IMR-90 (cell line): ENCODE measurements around the gene MGAT4C. TPM values are rescaled to one million over a fixed set of nuclear protein-coding genes. Genes with fewer than 3 reads are reported as not detected.

Source experiments
- ATAC-seq: fragments of 200-7000 bp; cut with Tn5 transposase; 2 replicates; pipeline ENCODE4 v1.9.1; 2020; ENCODE audit warnings: low read depth, mild to moderate bottlenecking, moderate library complexity
- BruUV-seq: library from RNA; stranded (reverse); fragments of 400-500 nt; replicated peaks from 2 replicates; lab custom pipeline; 2021; lab: Mats Ljungman, UMichigan
- CTCF ChIA-PET: fragments of 300-600 bp; formaldehyde crosslinking; extraction: SDS; loops from one replicate; lab custom pipeline; 2021; ENCODE audit warnings: antibody characterized with exemption; lab: Yijun Ruan, JAX
- POLR2A ChIA-PET: fragments of 300-600 bp; sonication (Branson Sonifier 250); formaldehyde crosslinking; loops from one replicate; lab custom pipeline; 2022; ENCODE audit warnings: antibody characterized with exemption; ENCODE audit not compliant: unreplicated experiment; lab: Charles Lee
- DNase-seq: peaks from one replicate; pipeline ENCODE4 v3.0.0; 2013
- H2AFZ ChIP-seq: replicated peaks from 2 replicates; pipeline ENCODE3; 2013; ENCODE audit warnings: low read length, mild to moderate bottlenecking; ENCODE audit not compliant: poor library complexity
- H2AK5ac ChIP-seq: 2 replicates; pipeline ENCODE4 v1.6.1; 2013; ENCODE audit warnings: low read depth, low read length, inconsistent platforms
- H2AK9ac ChIP-seq: replicated peaks from 2 replicates; pipeline ENCODE3; 2013; ENCODE audit warnings: mild to moderate bottlenecking, low read depth, low read length, moderate library complexity; ENCODE audit not compliant: poor library complexity
- H2BK120ac ChIP-seq: 2 replicates; pipeline ENCODE4 v1.6.1; 2013; ENCODE audit warnings: low read depth, low read length, inconsistent platforms
- H2BK15ac ChIP-seq: 3 replicates; pipeline ENCODE4 v1.6.1; 2013; ENCODE audit warnings: low read depth, low read length, inconsistent platforms
- H2BK20ac ChIP-seq: 2 replicates; pipeline ENCODE4 v1.6.1; 2013; ENCODE audit warnings: low read depth, mild to moderate bottlenecking, inconsistent platforms, low read length, moderate library complexity
- H2BK5ac ChIP-seq: 2 replicates; pipeline ENCODE4 v1.6.1; 2013; ENCODE audit warnings: mild to moderate bottlenecking, low read depth, low read length, inconsistent platforms; ENCODE audit not compliant: poor library complexity, severe bottlenecking
- H3K14ac ChIP-seq: replicated peaks from 2 replicates; pipeline ENCODE4 v1.6.1; 2013; ENCODE audit warnings: low read depth, low read length, inconsistent platforms
- H3K18ac ChIP-seq: 2 replicates; pipeline ENCODE4 v1.6.1; 2013; ENCODE audit warnings: low read depth, low read length, control low read depth
- H3K23ac ChIP-seq: 2 replicates; pipeline ENCODE4 v1.6.1; 2013; ENCODE audit warnings: low read depth, low read length, inconsistent platforms
- H3K27ac ChIP-seq: 2 replicates; pipeline ENCODE4 v1.5.1; 2013; ENCODE audit warnings: mild to moderate bottlenecking, control low read depth, low read length; ENCODE audit not compliant: insufficient read depth
- H3K27me3 ChIP-seq: 2 replicates; pipeline ENCODE4 v1.6.1; 2013; ENCODE audit warnings: low read length; ENCODE audit not compliant: control insufficient read depth, insufficient read depth
- H3K36me3 ChIP-seq: 2 replicates; pipeline ENCODE4 v1.6.1; 2013; ENCODE audit warnings: low read length, mixed read lengths; ENCODE audit not compliant: control insufficient read depth, insufficient read depth
- H3K4ac ChIP-seq: 2 replicates; pipeline ENCODE4 v1.6.1; 2013; ENCODE audit warnings: low read depth, low read length, inconsistent platforms
- H3K4me1 ChIP-seq: 2 replicates; pipeline ENCODE4 v1.6.1; 2013; ENCODE audit warnings: low read length, mixed read lengths; ENCODE audit not compliant: control insufficient read depth, insufficient read depth
- H3K4me2 ChIP-seq: 2 replicates; pipeline ENCODE4 v1.6.1; 2013; ENCODE audit warnings: low read depth, mild to moderate bottlenecking, control low read depth, low read length, moderate library complexity
- H3K4me3 ChIP-seq: 2 replicates; pipeline ENCODE4 v1.5.1; 2013; ENCODE audit warnings: low read depth, mild to moderate bottlenecking, control low read depth, low read length, moderate library complexity; ENCODE audit not compliant: insufficient read depth
- H3K56ac ChIP-seq: 2 replicates; pipeline ENCODE4 v1.6.1; 2013; ENCODE audit warnings: low read length, inconsistent platforms; ENCODE audit not compliant: insufficient read depth; ENCODE audit errors: extremely low read depth
- H3K79me1 ChIP-seq, 2 experiments: 2 replicates each; pipeline ENCODE4 v1.6.1; 2013; ENCODE audit warnings: low read length in 2 of 2, inconsistent platforms in 1 of 2, low read depth in 1 of 2
- H3K9ac ChIP-seq: 2 replicates; pipeline ENCODE4 v1.6.1; 2013; ENCODE audit warnings: low read depth, low read length, control low read depth
- H3K9me1 ChIP-seq: 2 replicates; pipeline ENCODE4 v1.6.1; 2013; ENCODE audit warnings: low read length, inconsistent platforms; ENCODE audit not compliant: insufficient read depth
- H3K9me3 ChIP-seq: 2 replicates; pipeline ENCODE4 v1.6.1; 2013; ENCODE audit warnings: low read length; ENCODE audit not compliant: control insufficient read depth, insufficient read depth
- H4K20me1 ChIP-seq: 2 replicates; pipeline ENCODE4 v1.6.1; 2013; ENCODE audit warnings: low read length, inconsistent platforms; ENCODE audit not compliant: insufficient read depth
- H4K5ac ChIP-seq: 2 replicates; pipeline ENCODE4 v1.6.1; 2013; ENCODE audit warnings: mild to moderate bottlenecking, low read depth, low read length, control low read depth
- H4K8ac ChIP-seq, 2 experiments: 2 replicates each; pipeline ENCODE4 v1.6.1; 2013; ENCODE audit warnings: low read depth in 2 of 2, low read length in 2 of 2, control low read depth in 1 of 2, inconsistent platforms in 1 of 2
- H4K91ac ChIP-seq: 2 replicates; pipeline ENCODE4 v1.6.1; 2013; ENCODE audit warnings: low read depth, low read length, inconsistent platforms; ENCODE audit not compliant: insufficient read depth
- MXI1 ChIP-seq: IDR thresholded peaks from 2 replicates; pipeline ENCODE4 v1.6.1; 2012; ENCODE audit warnings: low read depth, mild to moderate bottlenecking, low read length, moderate library complexity, borderline replicate concordance
- NFE2L2 ChIP-seq: fragments of 150-350 bp; IDR thresholded peaks from 2 replicates; pipeline ENCODE4 v1.6.1; 2016; ENCODE audit warnings: low read depth, mild to moderate bottlenecking, low read length
- RAD21 ChIP-seq: IDR thresholded peaks from 2 replicates; pipeline ENCODE4 v1.6.1; 2012; ENCODE audit warnings: low read length, improper control_type of control experiment
- WGBS, 2 experiments: methylation state at CpG; one replicate each; pipeline versions ENCODE4 v1.1.5 to v1.1.7; 2013; ENCODE audit warnings: missing lambda C conversion rate in 2 of 2; ENCODE audit not compliant: insufficient read length in 1 of 2; ENCODE audit errors: extremely low coverage in 2 of 2; 5-methylcytosine and 5-hydroxymethylcytosine counted together
- dilution Hi-C: fragments of 300-500 bp; cut with HindIII; formaldehyde crosslinking; loops from one replicate; pipeline ENCODE4 v1.14.3; 2018; ENCODE audit warnings: low sequenced_read_pairs; ENCODE audit not compliant: unreplicated experiment
- in situ Hi-C: fragments of 300-500 bp; cut with MboI; formaldehyde crosslinking; loops from 3 replicates; pipeline ENCODE4 v1.14.3; 2019; ENCODE audit warnings: low sequenced_read_pairs, inconsistent platforms, mixed read lengths
- intact Hi-C: fragments of 100-400 bp; cut with micrococcal nuclease; formaldehyde crosslinking; loops from 2 replicates; pipeline ENCODE4 v1.10.0; 2022
- polyA plus RNA-seq, 3 experiments: library from polyadenylated mRNA; depleted of rRNA; stranded (reverse); fragments of >200 nt; gene quantifications; 2 replicates each; pipeline ENCODE4 v1.2.3, GENCODE V29; 2012; ENCODE audit warnings: low replicate concordance in 1 of 3
- total RNA-seq: library from RNA; depleted of rRNA; stranded (reverse); fragments of >200 nt; gene quantifications from 2 replicates; pipeline ENCODE4 v1.2.3, GENCODE V29; 2012

The MGAT4C gene
- total and polyA plus RNA-seq, 2 of the 4 experiments (the other 2 are of a cell fraction) = not detected

- ChIA-PET POLR2A (no interaction called here), CTCF (no interaction called here)
- whole genome bisulfite sequencing, 2 experiments = no CpG with 5 or more reads among the region's 1 CpG
- Histone ChIP-seq H3K9me1 (no peaks in the 10 kb centered on the region), H3K4me2 (no peak overlapping the region), H2AFZ (no peak overlapping the region), H2BK120ac (no peak overlapping the region), H2BK15ac (no peak overlapping the region), H3K4ac (no peak overlapping the region), H3K27ac (no peak overlapping the region), H2AK9ac (no peak overlapping the region), H4K8ac (no peak overlapping the region), H4K91ac (no peak overlapping the region), H3K27me3 (no peaks in the 10 kb centered on the region), H4K5ac (no peak overlapping the region), H3K36me3 (no peaks in the 10 kb centered on the region), H3K9me3 (peaks cover 3% of the 10 kb centered on the region; the same call in 1 of the 2 replicates), H3K56ac (no peak overlapping the region), H3K9ac (no peak overlapping the region), H3K79me1 (no peaks in the 10 kb centered on the region), H3K14ac (no peak overlapping the region), H4K20me1 (no peaks in the 10 kb centered on the region), H2BK5ac (no peak overlapping the region), H3K4me1 (no peaks in the 10 kb centered on the region), H2AK5ac (no peak overlapping the region), H3K4me3 (no peak overlapping the region), H3K18ac (no peak overlapping the region), H2BK20ac (no peak overlapping the region), H3K23ac (no peak overlapping the region)
- in situ Hi-C loops = no loop called here
- intact Hi-C loops = no loop called here
- ATAC-seq (no peak), DNase-seq (no peak)
- TF ChIP-seq RAD21 (no peak), MXI1 (no peak), NFE2L2 (no peak)
- BruUV-seq = no TSS peak
- dilution Hi-C loops = no loop called here
Observed at GRCh38 chr12:86179855-86180254, 76.3 kb downstream of the MGAT4C start.
